Measurements from ENCODE around the gene OGFOD1.

DNA sequence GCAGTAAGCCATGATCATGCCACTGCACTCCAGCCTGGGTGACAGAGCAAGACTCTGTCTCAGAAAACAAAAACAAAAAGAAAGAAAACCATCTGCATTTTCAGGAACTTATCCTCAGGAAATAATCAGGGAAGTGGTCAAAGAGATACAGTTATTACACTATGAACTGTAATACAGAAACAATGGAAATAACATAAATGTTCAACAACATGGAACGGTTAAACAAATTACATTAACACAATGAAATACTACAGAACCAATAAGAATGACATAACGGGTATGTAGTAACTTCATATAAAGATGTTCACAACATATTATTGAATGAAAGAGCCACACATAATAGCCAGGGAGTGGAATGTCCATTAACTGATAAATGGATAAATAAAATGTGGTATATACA is 61.7 kb downstream of the OGFOD1 start:
- TF ChIP-seq, protein P1, sequence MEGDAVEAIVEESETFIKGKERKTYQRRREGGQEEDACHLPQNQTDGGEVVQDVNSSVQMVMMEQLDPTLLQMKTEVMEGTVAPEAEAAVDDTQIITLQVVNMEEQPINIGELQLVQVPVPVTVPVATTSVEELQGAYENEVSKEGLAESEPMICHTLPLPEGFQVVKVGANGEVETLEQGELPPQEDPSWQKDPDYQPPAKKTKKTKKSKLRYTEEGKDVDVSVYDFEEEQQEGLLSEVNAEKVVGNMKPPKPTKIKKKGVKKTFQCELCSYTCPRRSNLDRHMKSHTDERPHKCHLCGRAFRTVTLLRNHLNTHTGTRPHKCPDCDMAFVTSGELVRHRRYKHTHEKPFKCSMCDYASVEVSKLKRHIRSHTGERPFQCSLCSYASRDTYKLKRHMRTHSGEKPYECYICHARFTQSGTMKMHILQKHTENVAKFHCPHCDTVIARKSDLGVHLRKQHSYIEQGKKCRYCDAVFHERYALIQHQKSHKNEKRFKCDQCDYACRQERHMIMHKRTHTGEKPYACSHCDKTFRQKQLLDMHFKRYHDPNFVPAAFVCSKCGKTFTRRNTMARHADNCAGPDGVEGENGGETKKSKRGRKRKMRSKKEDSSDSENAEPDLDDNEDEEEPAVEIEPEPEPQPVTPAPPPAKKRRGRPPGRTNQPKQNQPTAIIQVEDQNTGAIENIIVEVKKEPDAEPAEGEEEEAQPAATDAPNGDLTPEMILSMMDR (IDR thresholded peaks at IDR 0.05 in 8 of 11, conservative IDR thresholded peaks at IDR 0.05 in 3 of 11): no peak
- TF ChIP-seq POLR2AphosphoS5 (IDR thresholded peaks at IDR 0.05): no peak

Data from spleen (tissue), 7 donors.